SK-N-MC (cell line): ENCODE data around the gene APBA1.

Experiments used
- DNase-seq: peaks from one replicate; pipeline ENCODE4 v3.0.0-alpha.2; 2011; ENCODE audit warnings: low read depth, low spot score
- H3K27ac ChIP-seq: fragments of 200-600 bp; sonication (generic); 2 replicates; pipeline ENCODE4 v1.5.1; 2016; ENCODE audit warnings: mixed run types
- H3K36me3 ChIP-seq: fragments of 200-600 bp; sonication (generic); 2 replicates; pipeline ENCODE4 v1.6.1; 2017; ENCODE audit warnings: antibody characterized with exemption, low read length, mixed read lengths; ENCODE audit not compliant: insufficient read depth
- H3K4me3 ChIP-seq: fragments of 200-600 bp; sonication (generic); 2 replicates; pipeline ENCODE4 v1.5.1; 2016
- H3K9ac ChIP-seq: fragments of 200-600 bp; sonication (generic); 2 replicates; pipeline ENCODE4 v1.8.0; 2017; ENCODE audit warnings: mixed run types, mixed read lengths; ENCODE audit not compliant: insufficient read length
- H3K9me3 ChIP-seq: fragments of 200-600 bp; sonication (generic); 2 replicates; pipeline ENCODE4 v1.6.1; 2017; ENCODE audit warnings: low read depth, mild to moderate bottlenecking, antibody characterized with exemption, low read length, moderate library complexity, mixed read lengths
- EZH2 ChIP-seq: fragments of 200-600 bp; sonication (generic); IDR thresholded peaks from one replicate; pipeline ENCODE4 v1.6.1; 2017; ENCODE audit warnings: antibody characterized with exemption
- FOXP2 ChIP-seq: optimal IDR thresholded peaks from 2 replicates; pipeline ENCODE3; 2011; ENCODE audit warnings: mild to moderate bottlenecking, moderate library complexity; ENCODE audit not compliant: insufficient read depth; ENCODE audit errors: extremely low read length, control extremely low read depth
- POLR2AphosphoS5 ChIP-seq: IDR thresholded peaks from 2 replicates; pipeline ENCODE4 v1.6.1; 2012; ENCODE audit warnings: mild to moderate bottlenecking, low read depth, low read length, borderline replicate concordance

Gene APBA1

GRCh38 chr9:69549310-69550202, 122.6 kb downstream of the APBA1 start:
- Histone ChIP-seq H3K27ac (no peak overlapping the region), H3K9ac (no peak overlapping the region), H3K9me3 (no peaks in the 10 kb centered on the region), H3K36me3 (no peaks in the 10 kb centered on the region), H3K4me3 (no peak overlapping the region)
- TF ChIP-seq EZH2 (no peak), FOXP2 (no peak), POLR2AphosphoS5 (no peak)
- DNase-seq: no peak

DNA sequence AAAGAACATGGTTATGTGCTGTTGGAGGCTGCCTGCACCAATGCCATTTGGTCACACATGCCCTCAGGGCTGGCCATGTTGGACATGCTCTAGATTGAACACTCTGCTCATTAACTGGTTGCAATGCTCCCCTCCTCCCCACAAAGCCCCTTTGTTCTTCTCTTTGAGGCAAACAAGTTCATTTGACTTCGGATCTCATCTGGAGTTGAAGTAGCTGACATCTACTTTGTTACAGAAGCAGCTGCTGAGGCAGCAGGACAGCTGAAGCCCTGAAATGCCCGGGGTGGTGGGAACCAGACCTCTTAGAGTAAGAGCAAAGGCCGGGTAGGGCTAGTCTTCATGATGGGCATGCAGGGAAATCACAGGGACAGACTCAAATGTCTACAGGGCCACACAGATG, 123.5 kb downstream of the APBA1 start:
- no peaks in the 10 kb centered on the region for H3K9me3 ChIP-seq
- H3K9ac ChIP-seq: no peak overlapping the region
- DNase-seq: no peak
- no peak for TF ChIP-seq FOXP2
- H3K27ac ChIP-seq: no peak overlapping the region
- H3K36me3 ChIP-seq: no peaks in the 10 kb centered on the region
- H3K4me3 ChIP-seq: no peak overlapping the region

- no peak for DNase-seq
- Histone ChIP-seq H3K4me3 (no peak overlapping the region), H3K9ac (no peak overlapping the region), H3K27ac (no peak overlapping the region), H3K36me3 (no peaks in the 10 kb centered on the region), H3K9me3 (no peaks in the 10 kb centered on the region)
- TF ChIP-seq EZH2 (no peak), FOXP2 (no peak), POLR2AphosphoS5 (no peak)
Measured at GRCh38 chr9:69546265-69546664, 125.9 kb downstream of the APBA1 start.

DNA sequence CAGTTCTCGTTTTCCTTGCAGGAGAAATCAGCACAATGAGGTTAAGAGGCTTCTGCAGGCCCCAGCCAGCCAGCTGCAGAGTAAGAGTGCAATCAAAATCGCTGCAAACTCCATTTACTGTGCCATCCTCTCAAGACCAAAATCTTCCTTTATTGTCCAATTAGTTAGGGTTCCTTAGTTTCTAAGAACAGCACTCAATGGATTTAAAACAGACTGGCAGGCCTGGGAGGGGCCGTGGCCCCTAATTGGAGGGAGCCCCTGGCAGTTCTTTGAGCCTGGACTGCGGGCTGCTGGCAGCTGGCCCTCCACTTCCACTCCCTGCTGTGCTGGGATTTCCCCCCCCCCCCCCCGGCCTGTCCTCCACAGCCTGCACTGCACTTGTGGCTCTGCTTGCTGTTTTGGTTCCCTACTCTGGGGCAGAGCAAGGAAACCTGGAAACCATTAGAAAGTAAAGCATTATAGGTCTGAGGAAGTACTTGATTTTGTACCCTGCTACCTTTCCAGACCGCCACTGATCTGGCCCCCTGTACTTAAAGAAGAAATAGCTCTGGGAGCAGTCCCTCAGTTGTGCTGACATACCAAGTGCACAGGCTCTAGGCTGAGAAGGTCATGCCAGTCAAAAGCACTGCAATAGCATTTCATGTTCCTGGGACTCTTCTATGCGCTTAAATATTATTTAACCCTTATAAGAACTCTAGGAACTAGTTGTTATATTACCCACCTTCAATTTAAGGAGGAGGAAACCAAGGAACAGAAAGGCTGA, 129.0 kb downstream of the APBA1 start:
- DNase-seq: no peak
- TF ChIP-seq FOXP2 (no peak), EZH2 (no peak)
- H3K9ac ChIP-seq: no peak overlapping the region
- H3K4me3 ChIP-seq: no peak overlapping the region
- no peaks in the 10 kb centered on the region for H3K9me3 ChIP-seq
- no peaks in the 10 kb centered on the region for H3K36me3 ChIP-seq
- no peak overlapping the region for H3K27ac ChIP-seq

DNA sequence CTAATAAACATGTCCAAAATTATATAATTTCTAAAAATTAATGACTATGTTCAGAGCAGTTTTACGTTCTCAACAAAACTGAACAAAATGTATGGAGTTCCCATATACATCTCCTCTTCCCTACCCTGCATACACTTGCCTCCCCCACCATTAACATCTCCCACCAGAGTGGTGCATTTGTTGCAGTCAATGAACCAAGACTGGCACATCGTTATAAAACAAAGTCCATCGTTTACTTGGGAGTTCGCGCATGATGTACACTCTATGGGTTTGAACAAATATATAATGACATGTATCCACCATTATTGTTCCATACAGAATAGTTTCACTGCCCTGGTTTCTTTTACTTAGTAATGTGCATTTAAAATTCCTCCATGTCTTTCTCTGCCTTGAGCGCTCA, 130.1 kb downstream of the APBA1 start:
- Histone ChIP-seq H3K36me3 (no peaks in the 10 kb centered on the region), H3K9me3 (no peaks in the 10 kb centered on the region), H3K27ac (no peak overlapping the region), H3K4me3 (no peak overlapping the region), H3K9ac (no peak overlapping the region)
- no peak for TF ChIP-seq EZH2
- TF ChIP-seq FOXP2: no peak
- TF ChIP-seq POLR2AphosphoS5: no peak
- no peak for DNase-seq

DNA sequence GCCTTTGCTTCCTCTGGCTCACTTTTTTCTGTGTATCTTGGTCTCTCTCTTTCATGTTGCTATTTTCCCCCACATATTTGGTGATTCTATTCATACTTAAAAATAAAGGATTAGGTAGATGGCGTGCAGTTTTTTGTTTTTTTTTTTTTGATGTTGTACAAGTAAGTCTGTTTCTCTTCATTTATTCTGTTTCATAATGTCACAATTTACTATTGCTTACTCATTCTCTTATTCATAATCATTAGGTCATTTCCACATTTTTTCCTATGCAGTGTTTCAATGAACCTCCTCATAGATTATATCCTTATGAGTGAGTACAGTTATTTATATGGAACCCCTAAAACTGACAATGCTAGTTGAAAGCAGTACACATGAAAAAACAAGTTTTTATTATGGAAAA, 136.3 kb downstream of the APBA1 start:
- no peak overlapping the region for H3K4me3 ChIP-seq
- DNase-seq: no peak
- no peak for TF ChIP-seq FOXP2
- TF ChIP-seq POLR2AphosphoS5: no peak
- no peak for TF ChIP-seq EZH2

DNA sequence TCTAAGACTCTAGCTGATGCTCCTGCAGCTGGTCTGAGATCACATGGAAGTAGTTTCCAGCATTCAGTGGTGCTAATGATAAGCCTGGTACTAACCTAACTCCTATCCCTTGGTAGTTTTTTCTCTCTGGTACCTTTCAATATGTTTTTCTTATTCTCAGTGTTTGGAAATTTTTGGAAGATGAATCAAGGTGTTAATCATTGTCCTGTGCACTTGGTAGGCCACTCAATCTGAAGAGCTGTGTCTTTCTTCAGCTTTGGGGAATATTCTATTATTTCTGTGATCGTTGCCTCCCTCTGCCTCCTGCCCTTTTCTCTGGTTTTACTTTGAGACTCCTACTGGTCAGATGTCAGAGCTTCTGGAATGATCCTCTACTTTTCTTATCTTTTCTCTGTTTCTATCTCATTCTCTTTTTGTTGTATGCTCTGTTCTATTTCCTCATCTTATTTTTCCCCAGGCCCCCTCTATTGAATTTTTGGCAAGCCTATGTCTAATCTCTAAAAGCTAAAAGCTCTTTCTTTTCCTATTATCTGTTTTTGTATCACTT, 136.8 kb downstream of the APBA1 start:
- Histone ChIP-seq H3K9ac (no peak overlapping the region), H3K27ac (no peak overlapping the region), H3K9me3 (no peaks in the 10 kb centered on the region), H3K36me3 (no peaks in the 10 kb centered on the region), H3K4me3 (no peak overlapping the region)
- TF ChIP-seq EZH2: no peak
- no peak for TF ChIP-seq FOXP2
- no peak for TF ChIP-seq POLR2AphosphoS5
- DNase-seq: no peak

More for the DNA sequence above, 136.3 kb downstream of the APBA1 start:
- Histone ChIP-seq H3K27ac (no peak overlapping the region), H3K9ac (no peak overlapping the region), H3K9me3 (no peaks in the 10 kb centered on the region), H3K36me3 (no peaks in the 10 kb centered on the region)

- Histone ChIP-seq H3K27ac (no peak overlapping the region), H3K9ac (no peak overlapping the region), H3K36me3 (no peaks in the 10 kb centered on the region), H3K4me3 (no peak overlapping the region), H3K9me3 (no peaks in the 10 kb centered on the region)
- no peak for TF ChIP-seq POLR2AphosphoS5
- DNase-seq: no peak
Measured at GRCh38 chr9:69532396-69532795, 139.8 kb downstream of the APBA1 start.

- no peaks in the 10 kb centered on the region for H3K36me3 ChIP-seq
- no peak overlapping the region for H3K4me3 ChIP-seq
- DNase-seq: no peak
- H3K27ac ChIP-seq: no peak overlapping the region
- H3K9me3 ChIP-seq: no peaks in the 10 kb centered on the region
- no peak overlapping the region for H3K9ac ChIP-seq
- TF ChIP-seq POLR2AphosphoS5 (no peak), FOXP2 (no peak), EZH2 (no peak)
Measured at GRCh38 chr9:69527454-69527853, 144.7 kb downstream of the APBA1 start.
